Globus pallidus (tissue), 1 donor: ENCODE measurements around the gene CYP2A7.
"Not testable (repeated sequence)": the region's sequence is repeated elsewhere in the genome, so short reads cannot be mapped to it uniquely, and the experiment has no call there.

Experiments used
- DNase-seq: peaks from one replicate; pipeline ENCODE4 v3.0.0-alpha.2; 2015; ENCODE audit warnings: low spot score

The CYP2A7 gene, protein sequence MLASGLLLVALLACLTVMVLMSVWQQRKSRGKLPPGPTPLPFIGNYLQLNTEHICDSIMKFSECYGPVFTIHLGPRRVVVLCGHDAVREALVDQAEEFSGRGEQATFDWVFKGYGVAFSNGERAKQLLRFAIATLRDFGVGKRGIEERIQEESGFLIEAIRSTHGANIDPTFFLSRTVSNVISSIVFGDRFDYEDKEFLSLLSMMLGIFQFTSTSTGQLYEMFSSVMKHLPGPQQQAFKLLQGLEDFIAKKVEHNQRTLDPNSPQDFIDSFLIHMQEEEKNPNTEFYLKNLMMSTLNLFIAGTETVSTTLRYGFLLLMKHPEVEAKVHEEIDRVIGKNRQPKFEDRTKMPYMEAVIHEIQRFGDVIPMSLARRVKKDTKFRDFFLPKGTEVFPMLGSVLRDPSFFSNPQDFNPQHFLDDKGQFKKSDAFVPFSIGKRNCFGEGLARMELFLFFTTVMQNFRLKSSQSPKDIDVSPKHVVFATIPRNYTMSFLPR

DNA sequence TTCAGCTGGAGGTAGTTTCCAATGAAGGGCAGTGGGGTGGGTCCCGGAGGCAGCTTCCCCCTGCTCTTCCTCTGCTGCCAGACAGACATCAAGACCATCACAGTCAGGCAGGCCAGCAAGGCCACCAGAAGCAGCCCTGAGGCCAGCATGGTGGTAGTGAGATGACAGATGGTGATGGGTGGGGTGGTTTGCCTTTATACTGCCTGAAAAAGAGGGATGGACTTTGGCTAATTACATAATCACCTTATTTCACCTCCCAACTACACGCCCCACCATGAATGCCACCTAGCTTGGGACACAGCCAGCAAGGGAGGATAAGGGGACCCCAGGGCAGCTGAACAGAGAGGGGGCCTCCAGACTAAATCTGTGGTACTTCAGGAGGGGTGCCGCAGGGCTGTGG is at the start of gene CYP2A7:
TSS of gene CYP2A7 (minus strand) at position 170 of the 400 bp plus-strand sequence. CDS start at position 149, 21 bp downstream.
- DNase-seq, result not testable (repeated sequence)

- not testable (repeated sequence) for DNase-seq
These were observed 48.8 kb upstream of the CYP2A7 start for GRCh38 chr19:40930799-40931198.

DNA sequence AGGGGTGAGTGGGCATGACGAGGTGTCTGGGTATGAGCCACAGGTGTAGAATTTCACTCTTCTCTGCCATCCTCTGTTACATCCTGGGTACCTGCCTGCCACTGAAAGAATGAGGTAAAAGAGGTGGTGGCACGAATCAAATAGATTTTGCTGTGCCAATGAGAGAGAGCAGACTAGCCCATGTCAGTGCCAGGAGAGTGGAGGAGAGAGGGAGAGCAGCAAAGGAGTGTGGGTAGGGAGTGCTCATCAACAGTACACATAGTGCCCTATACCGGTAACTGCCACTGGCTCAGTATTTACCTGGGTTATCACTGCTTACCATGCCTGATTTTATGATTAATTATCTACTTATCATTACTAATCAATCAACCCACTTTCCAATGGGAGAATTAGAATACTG is 47.9 kb upstream of the CYP2A7 start:
- not testable (repeated sequence) for DNase-seq

GRCh38 chr19:40928850-40929249 is 46.8 kb upstream of the CYP2A7 start:
- no peak for DNase-seq

DNA sequence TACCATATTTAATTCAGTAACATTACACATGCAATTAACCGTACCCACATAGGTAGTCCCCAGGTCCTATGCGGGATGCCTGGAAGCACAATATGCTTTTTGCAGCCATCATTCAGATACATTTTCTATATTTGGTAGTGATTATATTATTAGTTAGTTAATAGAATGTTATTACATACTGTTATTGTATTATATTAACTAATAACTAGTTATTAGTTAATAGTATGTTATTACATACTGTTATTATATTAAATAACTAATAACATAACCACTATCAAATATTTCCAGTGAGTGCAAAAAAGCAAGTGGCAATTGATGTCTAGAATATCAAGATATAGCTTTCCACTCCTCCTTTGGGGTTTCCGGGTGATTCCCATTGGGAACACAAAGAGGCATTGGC is 45.5 kb upstream of the CYP2A7 start:
- DNase-seq, result no peak

DNA sequence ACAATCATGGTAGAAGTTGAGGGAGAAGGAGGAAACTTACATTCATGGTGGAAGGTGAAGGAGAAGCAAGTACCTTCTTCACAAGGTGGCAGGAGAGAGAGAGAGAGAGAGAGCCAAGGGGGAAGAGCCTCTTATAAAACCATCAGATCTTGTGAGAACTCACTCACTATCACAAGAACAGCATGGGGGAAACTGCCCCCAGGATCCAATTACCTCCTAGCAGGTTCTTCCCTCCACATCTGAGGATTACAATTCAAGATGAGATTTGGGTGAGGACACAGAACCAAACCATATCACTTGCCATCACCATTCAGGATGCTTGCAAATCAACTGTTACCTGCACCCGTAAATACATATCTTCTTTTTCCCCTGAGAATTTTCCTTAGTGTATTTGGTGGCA is 44.2 kb upstream of the CYP2A7 start:
- not testable (repeated sequence) for DNase-seq

DNA sequence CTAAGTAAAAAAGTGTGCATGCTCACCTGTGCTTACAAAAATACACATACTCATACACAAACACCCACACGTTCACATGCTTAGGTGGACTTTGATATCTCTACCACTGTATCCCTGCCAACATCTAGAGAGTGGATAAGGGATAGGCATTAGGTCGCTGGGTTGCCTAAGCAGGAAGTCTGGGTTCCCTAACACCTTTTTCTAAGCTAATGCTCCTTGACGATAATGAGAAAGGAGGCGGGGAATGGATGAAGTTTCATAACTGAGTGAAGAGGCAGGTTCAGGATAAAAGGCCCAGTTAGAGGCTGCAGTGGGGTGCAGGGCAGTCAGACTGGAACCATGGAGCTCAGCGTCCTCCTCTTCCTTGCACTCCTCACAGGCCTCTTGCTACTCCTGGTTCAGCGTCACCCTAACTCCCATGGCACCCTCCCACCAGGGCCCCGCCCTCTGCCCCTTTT is 41.9 kb upstream of the CYP2A7 start:
- DNase-seq, result no peak

- not testable (repeated sequence) for DNase-seq
These were observed 40.5 kb upstream of the CYP2A7 start for GRCh38 chr19:40922237-40923160.

DNA sequence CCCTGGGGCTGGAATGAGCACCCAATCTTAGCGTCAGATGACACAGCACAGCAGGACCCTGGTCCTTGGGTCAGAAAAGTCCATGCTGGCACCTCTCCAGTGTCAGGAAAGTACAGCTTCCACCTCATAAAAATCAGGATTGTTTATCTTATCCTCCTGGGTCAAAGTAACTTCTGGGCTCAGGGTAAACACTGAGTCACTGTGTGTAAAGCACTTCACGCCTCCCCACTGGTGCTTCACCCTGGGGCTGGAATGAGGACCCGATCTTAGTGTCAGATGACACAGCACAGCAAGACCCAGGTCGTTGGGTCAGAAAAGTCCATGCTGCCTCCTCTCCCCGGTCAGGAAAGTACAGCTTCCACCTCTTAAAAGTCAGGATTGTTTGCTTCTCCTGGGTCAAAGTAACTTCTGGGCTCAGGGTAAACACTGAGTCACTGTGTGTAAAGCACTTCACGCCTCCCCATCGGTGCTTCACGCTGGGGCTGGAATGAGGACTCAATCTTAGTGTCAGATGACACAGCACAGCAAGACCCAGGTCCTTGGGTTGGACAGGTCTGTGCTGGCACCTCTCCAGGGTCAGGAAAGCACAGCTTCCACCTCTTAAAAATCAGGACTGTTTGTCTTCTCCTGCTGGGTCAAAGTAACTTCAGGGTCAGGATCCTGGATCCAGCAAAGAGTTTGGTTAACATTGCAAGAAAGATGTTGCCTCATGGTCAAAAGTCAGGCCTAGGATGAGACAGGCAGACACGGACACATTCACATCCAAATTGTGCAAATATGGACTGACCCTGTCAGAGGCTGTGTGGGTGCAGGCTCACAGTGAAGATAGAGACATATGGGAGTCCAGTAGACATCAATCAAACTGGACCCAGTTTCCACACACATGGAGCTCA is 39.2 kb upstream of the CYP2A7 start:
- DNase-seq, result no peak

DNA sequence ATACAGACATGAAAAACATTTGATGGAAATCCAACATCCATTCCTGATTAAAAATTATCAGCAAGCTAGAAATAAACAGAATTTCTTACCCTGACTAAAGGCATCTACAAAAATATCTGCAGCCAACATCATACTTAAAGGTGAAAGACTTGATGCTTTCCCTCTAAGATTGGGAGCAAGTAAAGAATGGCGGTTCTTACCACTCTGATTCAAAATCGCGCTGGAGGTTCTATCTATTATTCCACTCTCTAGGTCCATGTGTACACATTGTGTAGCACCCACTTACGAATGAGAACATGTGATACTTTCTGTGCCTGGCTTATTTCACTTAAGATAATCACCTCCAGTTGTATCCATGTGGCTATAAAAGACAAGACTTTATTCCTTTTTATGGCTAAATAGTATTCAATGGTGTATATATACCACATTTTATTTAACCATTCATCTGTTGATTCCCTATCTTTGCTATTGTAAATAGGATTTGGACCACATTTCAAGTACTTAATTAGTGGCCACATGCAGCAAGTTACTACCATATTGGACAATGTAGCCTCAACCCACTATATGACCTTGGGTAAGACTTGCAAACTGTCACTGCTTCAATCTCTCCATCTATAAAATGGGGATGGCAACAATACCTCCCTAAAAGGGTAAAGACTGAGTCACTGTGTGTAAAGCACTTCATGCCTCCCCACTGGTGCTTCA is 38.4 kb upstream of the CYP2A7 start:
- DNase-seq, result no peak

- not testable (repeated sequence) for DNase-seq
These were observed 37.7 kb upstream of the CYP2A7 start for GRCh38 chr19:40919530-40920299.

- DNase-seq, result not testable (repeated sequence)
These were observed 36.3 kb upstream of the CYP2A7 start for GRCh38 chr19:40918303-40918702.

- DNase-seq, result no peak
These were observed 26.9 kb upstream of the CYP2A7 start for GRCh38 chr19:40908976-40909375.

DNA sequence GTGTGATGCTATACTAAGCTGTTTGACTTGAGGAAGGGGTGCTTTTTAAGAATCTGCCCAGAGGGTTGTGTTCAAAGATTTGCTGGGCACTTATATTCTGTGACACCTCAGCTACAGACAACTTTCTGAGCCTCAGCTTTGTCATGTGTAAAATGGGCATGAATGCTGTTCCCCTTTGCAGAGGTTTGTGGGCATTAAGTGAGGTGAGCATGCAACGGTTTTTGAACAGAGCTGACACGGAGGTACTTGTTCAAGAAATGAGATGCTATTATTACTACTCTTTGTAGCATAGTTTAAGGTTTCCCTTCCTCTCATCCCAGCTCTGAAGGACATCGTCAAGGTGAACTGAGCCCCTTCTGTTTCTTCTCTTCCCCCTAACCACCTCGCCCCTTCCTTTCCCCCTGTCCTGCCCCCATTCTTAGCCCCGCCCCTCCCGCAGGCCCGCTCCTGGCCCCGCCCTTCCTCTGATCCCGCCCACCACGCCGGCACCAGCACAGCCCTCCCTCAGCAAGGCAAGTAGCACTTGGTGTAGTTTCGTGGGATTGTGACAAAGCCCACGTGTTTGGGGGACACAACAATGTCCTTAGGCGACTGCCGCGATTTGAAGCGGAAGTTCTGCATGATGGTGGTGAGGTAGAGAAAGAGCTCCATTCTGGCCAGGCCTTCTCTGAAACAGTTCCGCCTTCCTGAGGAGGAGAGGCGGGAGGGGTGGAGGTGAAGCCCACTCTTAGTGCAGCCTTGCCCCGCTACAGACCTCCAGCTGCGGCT is 26.1 kb upstream of the CYP2A7 start:
- DNase-seq, result no peak

- no peak for DNase-seq
These were observed 24.5 kb upstream of the CYP2A7 start for GRCh38 chr19:40906512-40906911.

DNA sequence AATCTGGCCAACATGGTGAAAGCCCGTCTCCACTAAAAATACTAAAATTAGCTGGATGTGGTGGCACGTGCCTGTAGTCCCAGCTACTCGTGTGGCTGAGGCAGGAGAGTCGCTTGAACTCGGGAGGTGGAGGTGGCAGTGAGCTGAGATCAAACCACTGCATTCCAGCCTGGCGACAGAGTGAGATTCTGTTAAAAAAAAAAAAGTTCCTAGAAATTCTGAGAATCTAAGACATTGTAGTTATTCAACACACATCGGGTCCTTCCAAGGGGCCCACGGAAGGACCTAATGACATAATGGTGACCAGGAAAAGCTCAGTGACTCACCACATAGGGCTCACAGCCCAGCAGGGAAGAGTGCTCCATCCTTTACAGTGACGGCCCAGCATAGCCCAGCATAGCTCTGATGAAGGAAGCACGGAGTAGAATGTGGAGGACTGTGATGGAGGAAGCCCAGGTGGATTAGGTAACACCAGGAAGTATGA is 22.7 kb upstream of the CYP2A7 start:
- not testable (repeated sequence) for DNase-seq

GRCh38 chr19:40901975-40902750 is 20.1 kb upstream of the CYP2A7 start:
- DNase-seq, result not testable (repeated sequence)

DNA sequence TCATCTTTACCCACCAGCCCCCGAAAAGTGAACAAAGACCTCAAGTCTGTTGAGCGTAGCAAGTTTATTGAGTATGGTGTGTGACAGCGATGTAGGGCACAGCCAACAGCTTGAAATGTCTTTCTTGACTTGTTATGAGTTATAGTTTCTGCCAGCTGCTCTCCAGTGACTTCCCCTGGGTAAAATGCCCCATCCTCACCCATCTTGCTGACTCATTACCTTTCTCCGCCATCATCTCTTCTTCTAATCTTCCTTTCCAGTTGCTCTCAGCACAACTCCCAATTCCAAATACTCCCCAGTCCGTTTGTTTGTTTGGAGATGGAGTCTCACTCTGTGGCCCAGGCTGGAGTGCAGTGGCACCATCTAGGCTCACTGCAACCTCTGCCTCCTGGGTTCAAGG is 18.5 kb upstream of the CYP2A7 start:
- not testable (repeated sequence) for DNase-seq
